HG02763 (cell line): ENCODE data around the gene RAP1GAP2.

ENCODE experiments used
- ATAC-seq: cut with Tn5 transposase; IDR thresholded peaks from one replicate; pipeline ENCODE4 v1.9.1; 2021; ENCODE audit warnings: mild to moderate bottlenecking, moderate library complexity; ENCODE audit not compliant: unreplicated experiment

Gene RAP1GAP2

GRCh38 chr17:2909175-2909845 lies 113.1 kb downstream of the RAP1GAP2 start:
- no peak for ATAC-seq

DNA sequence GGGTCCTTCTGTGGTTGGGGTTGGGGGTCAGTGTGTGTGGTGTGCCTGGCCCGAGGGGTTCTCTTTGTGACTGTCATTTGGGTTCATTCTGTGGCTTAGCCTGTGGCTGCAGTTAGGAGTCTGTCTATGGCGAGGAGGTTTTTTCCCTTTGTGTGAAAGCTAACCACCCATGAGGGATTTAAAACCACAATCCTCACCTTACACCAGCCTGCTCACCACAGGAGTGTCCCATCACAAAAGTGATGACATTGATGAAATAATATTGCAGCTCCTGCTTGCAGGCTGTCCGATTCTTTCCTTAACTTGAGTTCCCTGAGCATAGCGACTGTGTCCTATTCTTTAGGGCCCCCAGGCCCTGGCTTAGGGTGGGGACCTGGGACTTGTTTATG lies 113.6 kb downstream of the RAP1GAP2 start:
- ATAC-seq: no peak

GRCh38 chr17:2911035-2911754 lies 115.0 kb downstream of the RAP1GAP2 start:
- no peak for ATAC-seq

DNA sequence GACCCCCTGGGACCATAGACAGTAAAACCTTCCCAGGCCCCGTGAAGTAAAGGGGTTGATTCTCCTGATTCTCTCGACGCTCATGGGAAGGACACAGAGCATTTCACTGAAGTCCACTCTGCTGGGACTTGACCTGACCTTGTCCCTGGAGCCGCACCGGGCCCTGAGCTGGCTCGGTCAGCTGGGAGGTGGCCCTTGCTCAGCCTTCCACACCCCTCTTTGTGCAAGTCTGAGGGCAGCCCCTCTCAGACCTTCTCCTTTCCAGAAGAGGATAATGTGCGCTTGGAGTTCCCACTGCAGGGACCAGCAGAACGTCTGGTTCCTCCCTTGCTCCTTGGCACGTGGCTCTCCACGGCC lies 115.5 kb downstream of the RAP1GAP2 start:
- no peak for ATAC-seq

GRCh38 chr17:2912754-2913153 lies 116.5 kb downstream of the RAP1GAP2 start:
- ATAC-seq: no peak

- ATAC-seq: no peak
Measured at GRCh38 chr17:2916461-2916860, 120.2 kb downstream of the RAP1GAP2 start.

DNA sequence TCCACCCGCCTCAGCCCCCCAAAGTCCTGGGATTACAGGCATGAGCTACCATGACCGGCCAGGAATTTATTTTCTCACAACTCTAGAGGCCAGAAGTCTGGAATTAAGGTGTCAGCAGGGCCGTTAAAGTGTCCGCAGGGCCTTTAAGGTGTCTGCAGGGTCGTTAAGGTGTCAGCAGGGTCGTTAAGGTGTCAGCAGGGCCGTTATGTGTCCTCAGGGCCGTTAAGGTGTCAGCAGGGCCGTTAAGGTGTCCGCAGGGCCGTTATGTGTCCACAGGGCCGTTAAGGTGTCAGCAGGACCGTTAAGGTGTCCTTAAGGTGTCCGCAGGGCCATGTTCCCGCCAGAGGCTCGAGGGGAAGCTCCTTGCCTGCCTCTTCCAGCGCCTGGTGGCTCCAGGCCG lies 125.2 kb downstream of the RAP1GAP2 start:
- no peak for ATAC-seq

GRCh38 chr17:2924211-2924610 lies 128.0 kb downstream of the RAP1GAP2 start:
- no peak for ATAC-seq

DNA sequence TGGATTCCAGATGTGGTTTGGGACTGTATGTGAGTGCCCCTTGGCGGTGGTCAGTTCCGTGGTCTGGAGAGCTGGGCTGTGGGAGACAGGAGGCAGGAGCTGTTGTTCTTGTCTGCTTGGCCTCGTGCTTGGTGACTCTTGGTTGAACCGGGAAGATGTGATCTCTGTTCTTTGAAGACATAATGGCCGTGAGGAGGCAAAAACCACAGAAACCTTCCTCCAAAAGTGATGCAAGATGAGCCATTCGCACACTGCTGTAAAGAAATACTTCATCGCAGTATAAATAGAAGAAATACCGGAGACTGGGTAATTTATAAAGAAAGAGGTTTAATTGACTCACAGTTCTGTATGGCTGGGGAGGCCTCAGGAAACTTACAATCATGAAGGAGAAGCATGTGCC lies 128.8 kb downstream of the RAP1GAP2 start:
- ATAC-seq: no peak

- ATAC-seq: no peak
Measured at GRCh38 chr17:2926019-2926650, 129.9 kb downstream of the RAP1GAP2 start.

- no peak for ATAC-seq
Measured at GRCh38 chr17:2928294-2928890, 132.2 kb downstream of the RAP1GAP2 start.

- no peak for ATAC-seq
Measured at GRCh38 chr17:2929881-2930533, 133.8 kb downstream of the RAP1GAP2 start.

DNA sequence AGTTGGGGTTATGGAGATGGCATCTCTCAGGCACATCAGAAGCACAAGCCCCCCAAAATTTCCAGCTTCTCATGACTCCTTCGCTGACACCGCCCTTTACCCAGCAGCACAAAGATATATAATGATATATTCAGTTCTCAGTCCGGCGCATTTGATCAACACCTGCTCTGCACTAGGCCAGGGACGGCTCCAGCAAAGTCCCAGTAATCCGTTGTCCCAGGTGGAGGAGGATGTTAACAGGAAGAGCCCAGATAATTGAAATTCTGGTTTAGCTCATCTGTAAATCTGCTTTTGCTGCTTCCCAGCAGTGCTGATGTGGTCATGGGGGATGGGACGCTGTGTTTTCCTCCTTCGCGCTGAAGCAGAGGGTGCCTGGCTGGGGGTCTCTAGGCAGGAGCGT lies 135.6 kb downstream of the RAP1GAP2 start:
- no peak for ATAC-seq

DNA sequence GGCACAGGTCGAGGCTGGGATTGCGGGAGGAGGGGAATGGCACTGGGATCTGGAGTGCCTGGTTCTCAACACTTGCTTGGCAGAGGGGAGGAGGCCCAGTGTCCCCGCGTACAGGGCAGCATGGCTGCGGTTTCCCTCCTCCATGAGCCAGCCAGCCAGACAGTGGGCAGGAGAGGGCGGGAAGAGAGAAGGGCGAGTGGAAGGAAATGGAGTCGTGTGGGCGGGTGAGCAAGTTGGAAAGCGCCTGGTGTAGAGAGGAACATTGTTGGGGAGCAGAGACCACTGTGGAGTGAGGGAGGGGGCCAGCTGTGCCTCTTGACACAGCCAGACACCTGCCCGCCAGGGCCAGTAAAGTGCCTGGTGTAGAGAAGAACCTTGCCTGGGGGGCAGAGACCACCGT lies 136.7 kb downstream of the RAP1GAP2 start:
- no peak for ATAC-seq

DNA sequence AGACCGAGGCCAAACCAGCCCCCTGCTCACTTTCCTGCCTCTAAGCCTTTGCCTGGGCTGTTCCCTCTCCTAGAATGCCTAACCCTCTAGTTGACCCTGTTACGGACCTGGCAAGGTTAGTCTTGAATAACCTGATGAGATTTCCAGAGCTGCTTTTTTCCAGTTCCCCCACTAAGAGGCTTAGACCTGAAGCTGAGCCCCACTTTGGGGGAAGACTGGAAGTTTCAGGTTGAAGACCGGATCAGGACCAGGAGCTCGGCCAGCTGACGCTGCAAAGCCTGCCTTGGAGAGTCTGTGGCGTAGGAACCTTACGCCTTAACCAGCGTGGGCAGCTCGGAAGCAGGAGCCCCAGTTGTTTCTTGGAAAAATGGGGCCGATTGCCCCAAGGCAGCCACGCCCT lies 137.4 kb downstream of the RAP1GAP2 start:
- no peak for ATAC-seq

DNA sequence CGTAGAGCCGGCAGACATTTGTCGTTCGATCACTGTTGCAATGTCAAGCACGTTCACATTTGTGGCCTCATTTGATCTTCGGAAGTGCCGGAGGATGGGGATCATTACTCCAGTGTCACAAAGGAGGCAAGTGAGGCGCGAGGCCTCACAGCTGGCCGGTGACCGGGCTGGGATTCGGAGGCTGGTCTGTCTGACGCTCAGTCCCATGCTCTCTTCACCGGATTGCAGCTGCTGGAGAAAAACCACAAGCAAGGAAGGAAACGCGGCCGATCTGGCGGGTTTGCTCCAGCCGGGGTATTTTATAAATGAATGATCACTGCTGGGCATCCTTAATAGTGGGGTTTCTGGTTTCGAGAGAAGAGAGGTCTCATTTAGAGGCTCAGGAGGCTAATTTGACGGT lies 139.4 kb downstream of the RAP1GAP2 start:
- ATAC-seq: no peak

- no peak for ATAC-seq
Measured at GRCh38 chr17:2936351-2936750, 140.1 kb downstream of the RAP1GAP2 start.

- no peak for ATAC-seq
Measured at GRCh38 chr17:2936771-2937321, 140.6 kb downstream of the RAP1GAP2 start.

GRCh38 chr17:2937331-2938003 lies 141.2 kb downstream of the RAP1GAP2 start:
- ATAC-seq: no peak

GRCh38 chr17:2939714-2940351 lies 143.6 kb downstream of the RAP1GAP2 start:
- ATAC-seq: no peak
